Heart left ventricle (tissue), 13 donors: ENCODE measurements around the gene AMBP.

Experiments
- CTCF ChIP-seq, 12 donors: fragments of 200-600 bp; sonication (generic) in 4 of 12; IDR thresholded peaks; one replicate each; pipeline versions ENCODE4 v1.5.0 to v1.8.0; 2018 to 2022; ENCODE audit warnings: antibody characterized with exemption in 12 of 12, mild to moderate bottlenecking in 5 of 12
- POLR2A ChIP-seq, 2 donors: fragments of 450-650 bp; IDR thresholded peaks; one replicate each; pipeline ENCODE4 v1.6.1; 2017; ENCODE audit warnings: antibody characterized with exemption in 2 of 2, mild to moderate bottlenecking in 2 of 2, moderate library complexity in 2 of 2
- donor health status: ischemic (EF 13 %, LVEDD 7.1; RV severe dilation, severe dysfunction).
- donor health status: DM: no; HTN: yes; CAD: no.
- donor health status: DM: no; HTN: no; CAD: no.
- donor health status: ischemic (EF 25% LVEDD 6.9; RV normal size, moderate dysfunction).
- donor health status: ischemic (EF 25% LVEDD 5.7; RV mildly dilated, moderate dysfunction).
- donor health status: ischemic (EF 35%, LVEDD 5.7; RV mildly dilated, moderate dysfunction).
- donor health status: nonischemic (EF 11% LVEDD 7.7; RV severe dilation, severe dysfunction).
- donor health status: DM: yes; HTN: yes; CAD: no.
- donor health status: PGD.
- donor health status: ischemic (EF 29% LVEDD 5.4; RV normal size, mild dysfunction).
- donor health status: nonischemic (EF 23%, LVEDD 6.1; RV moderate dilation, normal function).

- TF ChIP-seq CTCF (IDR thresholded peaks at IDR 0.05) (no peak), POLR2A (IDR thresholded peaks at IDR 0.05) (no peak)
These were observed 17.4 kb downstream of the AMBP start for GRCh38 chr9:114060711-114061110.
